Ascending aorta (tissue), 2 donors: ENCODE data around the gene TNXB. TPM values are rescaled to one million over a fixed set of nuclear protein-coding genes. Genes with fewer than 3 reads are reported as not detected.
"Not testable (repeated sequence)": the region's sequence is repeated elsewhere in the genome, so short reads cannot be mapped to it uniquely, and the experiment has no call there.

ENCODE experiments used
- DNase-seq, 2 donors: peaks; one replicate each; pipeline ENCODE4 v3.0.0-alpha.2; 2019; ENCODE audit warnings: low spot score in 2 of 2
- H3K27ac ChIP-seq, 2 donors: fragments of 200-600 bp; sonication (generic); one replicate each; pipeline ENCODE4 v1.5.1; 2016 to 2017; ENCODE audit warnings: mild to moderate bottlenecking in 1 of 2
- H3K27me3 ChIP-seq: fragments of 200-600 bp; sonication (generic); one replicate; pipeline ENCODE4 v1.5.1; 2017
- H3K36me3 ChIP-seq, 2 donors: fragments of 200-600 bp; sonication (generic); one replicate each; pipeline ENCODE4 v1.5.1; 2016
- H3K4me1 ChIP-seq, 2 donors: fragments of 200-600 bp; sonication (generic); one replicate each; pipeline ENCODE4 v1.5.1; 2016 to 2017; ENCODE audit warnings: mild to moderate bottlenecking in 1 of 2
- H3K4me3 ChIP-seq, 2 donors: fragments of 200-600 bp; sonication (generic); one replicate each; pipeline ENCODE4 v1.5.1; 2016 to 2017; ENCODE audit warnings: mild to moderate bottlenecking in 1 of 2
- H3K9me3 ChIP-seq, 2 donors: fragments of 200-600 bp; sonication (generic); one replicate each; pipeline ENCODE4 v1.5.1; 2016
- intact Hi-C: fragments of 100-400 bp; cut with DNase I; formaldehyde crosslinking; loops from one replicate; pipeline ENCODE4 v1.15.1; 2023
- total RNA-seq: library from RNA; depleted of rRNA; stranded (reverse); fragments of >200 nt; gene quantifications from one replicate; pipeline ENCODE4 v1.1.0, GENCODE V29; 2016

The TNXB gene
- total RNA-seq, 1 donor from 2014 or later, result 493 TPM

DNA sequence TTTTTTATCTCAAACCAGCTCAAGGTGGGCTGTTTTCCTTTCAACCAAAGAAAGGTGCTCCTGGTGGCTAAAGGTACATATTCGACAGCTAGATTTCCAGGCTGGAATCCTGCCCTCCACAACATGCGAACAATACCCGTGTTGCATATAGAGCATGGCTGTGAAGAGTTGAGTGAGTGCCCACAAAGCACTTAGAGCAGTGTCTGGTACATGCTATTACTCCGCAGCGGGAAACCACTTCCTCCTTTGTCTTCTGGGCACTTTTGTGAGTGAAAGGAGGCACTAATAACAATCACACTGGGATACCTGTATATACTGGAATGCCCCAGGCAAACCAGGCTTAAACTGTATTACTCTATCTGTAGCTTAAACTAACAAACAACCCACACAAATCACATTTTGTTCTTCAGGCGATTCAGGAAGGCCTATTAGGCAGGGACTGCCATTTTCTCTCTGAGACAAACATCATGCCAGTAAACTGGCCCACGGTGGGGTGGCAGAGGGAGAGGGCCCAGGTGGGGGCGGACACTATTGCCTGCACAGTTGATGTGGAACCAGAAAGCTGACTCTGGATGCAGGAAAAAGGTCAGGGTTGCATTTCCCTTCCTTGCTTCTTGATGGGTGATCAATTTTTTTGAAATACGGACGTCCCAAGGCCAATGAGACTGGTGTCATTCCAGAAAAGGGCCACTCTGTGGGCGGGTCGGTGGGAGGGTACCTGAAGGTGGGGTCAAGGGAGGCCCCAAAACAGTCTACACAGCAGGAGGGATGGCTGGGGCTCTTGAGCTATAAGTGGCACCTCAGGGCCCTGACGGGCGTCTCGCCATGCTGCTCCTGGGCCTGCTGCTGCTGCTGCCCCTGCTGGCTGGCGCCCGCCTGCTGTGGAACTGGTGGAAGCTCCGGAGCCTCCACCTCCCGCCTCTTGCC is 71.3 kb downstream of the TNXB start, which contains the start of gene CYP21A2:
CYP21A2 (plus strand) TSS at position 818 of the 927 bp plus-strand sequence; CDS start at position 826, 8 bp downstream.
- H3K4me3 ChIP-seq, H3K9me3 ChIP-seq, H3K27me3 ChIP-seq, H3K27ac ChIP-seq, H3K36me3 ChIP-seq, H3K4me1 ChIP-seq, DNase-seq, intact Hi-C loops: not testable (repeated sequence)

DNA sequence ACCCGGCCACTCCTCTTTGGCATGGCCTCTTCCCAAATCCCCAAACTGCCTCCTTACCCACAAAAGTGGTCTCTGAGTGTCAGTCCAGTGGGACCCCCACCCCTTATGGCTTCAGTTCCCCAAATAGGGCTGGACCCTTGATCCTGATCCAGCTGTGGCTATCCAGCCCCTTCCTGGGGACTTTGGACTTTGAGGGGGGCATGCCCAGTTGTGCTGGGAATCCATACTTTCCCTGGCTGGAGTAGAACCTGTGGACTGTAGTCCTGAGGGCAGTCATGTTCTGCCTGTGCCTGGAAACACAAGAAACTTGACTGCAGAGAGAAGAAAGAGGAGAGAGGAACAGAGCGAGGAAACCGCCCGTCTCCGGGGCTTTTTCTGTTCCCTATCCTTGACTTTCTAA is 72.0 kb downstream of the TNXB start:
- H3K4me3 ChIP-seq, intact Hi-C loops, H3K9me3 ChIP-seq, H3K27me3 ChIP-seq, H3K27ac ChIP-seq, DNase-seq, H3K36me3 ChIP-seq, H3K4me1 ChIP-seq: not testable (repeated sequence)

DNA sequence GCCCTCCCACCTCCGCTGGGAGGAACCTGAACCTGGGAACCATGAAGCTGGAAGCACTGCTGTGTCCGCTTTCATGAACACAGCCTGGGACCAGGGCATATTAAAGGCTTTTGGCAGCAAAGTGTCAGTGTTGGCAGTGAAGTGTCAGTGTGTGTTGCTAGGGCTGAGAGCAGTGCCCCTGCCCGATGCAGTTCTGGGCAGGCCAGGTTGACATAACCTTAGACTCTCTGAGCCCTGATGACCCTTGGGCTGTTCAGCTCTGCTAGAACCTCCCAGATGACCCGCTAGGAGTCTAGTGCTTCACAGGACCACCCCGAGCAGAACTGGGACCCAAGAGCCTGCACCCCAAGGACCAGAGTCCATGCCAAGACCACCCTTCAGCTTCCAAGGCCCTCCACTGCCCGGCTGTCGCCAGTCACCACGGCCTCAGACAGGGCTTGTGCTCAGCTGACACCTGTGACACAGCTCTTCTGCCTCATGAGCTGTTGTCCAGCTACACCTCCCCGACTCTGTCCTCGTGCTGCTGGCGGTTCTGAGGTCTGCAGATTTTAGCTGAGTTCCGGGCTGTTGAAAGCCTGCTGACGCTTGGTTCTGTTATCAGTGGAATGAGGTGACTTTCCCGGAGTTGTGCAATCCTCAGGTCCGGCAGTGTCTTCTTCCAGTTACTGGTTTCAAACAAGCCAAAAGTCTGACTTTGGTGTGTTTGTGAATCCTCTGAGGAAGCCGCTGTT is 73.7 kb downstream of the TNXB start:
- H3K4me1 ChIP-seq, H3K27ac ChIP-seq, H3K9me3 ChIP-seq, H3K27me3 ChIP-seq, H3K36me3 ChIP-seq, intact Hi-C loops, H3K4me3 ChIP-seq, DNase-seq: not testable (repeated sequence)

DNA sequence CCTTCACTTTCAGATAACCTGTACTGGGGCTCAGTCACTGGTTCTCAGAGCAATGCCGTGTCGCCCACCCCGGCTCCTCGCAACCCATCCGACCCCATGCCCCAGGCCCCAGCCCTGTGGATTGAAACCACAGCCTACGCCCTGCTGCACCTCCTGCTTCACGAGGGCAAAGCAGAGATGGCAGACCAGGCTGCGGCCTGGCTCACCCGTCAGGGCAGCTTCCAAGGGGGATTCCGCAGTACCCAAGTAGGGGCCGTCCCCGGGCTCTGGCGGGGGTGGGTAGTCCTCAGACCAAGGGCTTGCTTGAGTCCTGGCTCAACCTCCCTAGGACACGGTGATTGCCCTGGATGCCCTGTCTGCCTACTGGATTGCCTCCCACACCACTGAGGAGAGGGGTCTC is 79.6 kb downstream of the TNXB start:
- H3K9me3 ChIP-seq, H3K27ac ChIP-seq, intact Hi-C loops, H3K4me3 ChIP-seq, H3K36me3 ChIP-seq, H3K4me1 ChIP-seq, H3K27me3 ChIP-seq: not testable (repeated sequence)
- peak in 1 of 2 donors; percentile 27 for DNase-seq

DNA sequence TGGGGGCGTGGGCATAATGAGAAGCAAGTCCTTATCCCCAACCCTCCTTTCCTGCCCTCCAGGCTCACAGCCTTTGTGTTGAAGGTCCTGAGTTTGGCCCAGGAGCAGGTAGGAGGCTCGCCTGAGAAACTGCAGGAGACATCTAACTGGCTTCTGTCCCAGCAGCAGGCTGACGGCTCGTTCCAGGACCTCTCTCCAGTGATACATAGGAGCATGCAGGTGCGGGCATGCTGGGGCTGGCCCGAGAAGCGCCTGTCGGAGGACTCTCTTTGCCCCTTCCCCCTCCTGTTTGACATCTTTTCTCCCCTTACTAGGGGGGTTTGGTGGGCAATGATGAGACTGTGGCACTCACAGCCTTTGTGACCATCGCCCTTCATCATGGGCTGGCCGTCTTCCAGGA is 80.5 kb downstream of the TNXB start:
- H3K36me3 ChIP-seq, H3K4me1 ChIP-seq, H3K27me3 ChIP-seq, H3K27ac ChIP-seq, H3K4me3 ChIP-seq, H3K9me3 ChIP-seq, intact Hi-C loops: not testable (repeated sequence)
- peak in 1 of 2 donors; percentile 13 for DNase-seq

DNA sequence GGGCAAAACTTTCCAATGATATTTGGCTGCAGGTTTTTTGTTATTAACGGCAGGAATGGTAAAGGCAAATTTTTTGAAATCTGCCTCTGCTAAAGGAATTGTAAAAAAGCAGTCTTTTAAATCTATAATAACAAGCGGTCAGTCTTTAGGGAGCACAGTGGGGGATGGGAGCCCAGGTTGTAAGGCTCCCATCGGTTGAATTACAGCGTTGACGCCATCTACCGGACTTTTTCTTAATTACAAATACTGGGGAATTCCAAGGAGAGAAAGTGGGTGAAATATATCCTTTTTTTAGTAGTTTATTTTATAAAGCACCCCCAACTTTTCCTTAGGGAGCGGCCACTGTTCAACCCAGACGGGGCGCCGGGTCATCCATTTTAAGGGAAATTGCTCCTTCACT is 87.0 kb downstream of the TNXB start:
- H3K36me3 ChIP-seq, intact Hi-C loops, H3K4me1 ChIP-seq: not testable (repeated sequence)

DNA sequence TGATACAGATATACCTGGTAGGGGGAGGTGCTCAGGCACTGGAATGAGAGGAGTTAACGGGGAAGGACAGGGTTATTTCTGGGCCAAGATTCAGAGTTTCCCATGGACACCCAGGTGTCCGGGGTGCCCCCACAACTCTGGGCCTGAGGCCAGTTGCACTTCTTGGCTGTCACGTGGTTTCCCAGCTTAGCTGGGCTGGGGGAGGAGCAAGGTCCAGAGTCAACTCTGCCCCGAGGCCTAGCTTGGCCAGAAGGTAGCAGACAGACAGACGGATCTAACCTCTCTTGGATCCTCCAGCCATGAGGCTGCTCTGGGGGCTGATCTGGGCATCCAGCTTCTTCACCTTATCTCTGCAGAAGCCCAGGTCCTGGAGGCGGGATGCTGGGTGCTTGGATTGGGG is 94.6 kb downstream of the TNXB start, which contains the start of gene C4B:
C4B (plus strand) TSS at position 249 of the 400 bp plus-strand sequence; CDS start at position 300, 51 bp downstream.
- H3K27me3 ChIP-seq, H3K9me3 ChIP-seq, H3K36me3 ChIP-seq, H3K4me1 ChIP-seq, H3K27ac ChIP-seq, H3K4me3 ChIP-seq, intact Hi-C loops, DNase-seq: not testable (repeated sequence)

More for the DNA sequence above, 87.0 kb downstream of the TNXB start:
- not testable (repeated sequence) for H3K27ac ChIP-seq, H3K9me3 ChIP-seq, H3K4me3 ChIP-seq, H3K27me3 ChIP-seq, DNase-seq

DNA sequence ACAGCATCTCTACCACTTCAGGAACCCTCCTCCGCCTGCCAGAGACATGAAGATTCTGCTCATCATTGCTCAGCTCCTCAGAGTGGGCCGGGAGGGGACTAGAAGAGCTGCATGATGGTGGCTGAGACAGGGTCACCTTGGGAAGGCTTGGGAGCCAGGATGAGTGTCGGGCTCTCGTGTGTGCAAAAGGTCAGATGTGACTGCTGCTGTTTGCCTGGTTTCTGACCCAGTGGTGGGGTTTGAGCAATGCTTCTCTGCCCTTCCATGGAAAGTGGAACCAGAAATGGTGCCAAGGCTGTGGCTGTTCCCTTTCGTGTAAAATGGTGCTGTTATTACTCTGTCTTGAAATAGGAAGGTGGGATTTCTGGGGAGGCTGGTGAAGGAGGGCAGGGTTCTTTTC is 95.4 kb downstream of the TNXB start:
- H3K36me3 ChIP-seq, H3K27me3 ChIP-seq, intact Hi-C loops, DNase-seq, H3K4me3 ChIP-seq, H3K4me1 ChIP-seq, H3K27ac ChIP-seq, H3K9me3 ChIP-seq: not testable (repeated sequence)

DNA sequence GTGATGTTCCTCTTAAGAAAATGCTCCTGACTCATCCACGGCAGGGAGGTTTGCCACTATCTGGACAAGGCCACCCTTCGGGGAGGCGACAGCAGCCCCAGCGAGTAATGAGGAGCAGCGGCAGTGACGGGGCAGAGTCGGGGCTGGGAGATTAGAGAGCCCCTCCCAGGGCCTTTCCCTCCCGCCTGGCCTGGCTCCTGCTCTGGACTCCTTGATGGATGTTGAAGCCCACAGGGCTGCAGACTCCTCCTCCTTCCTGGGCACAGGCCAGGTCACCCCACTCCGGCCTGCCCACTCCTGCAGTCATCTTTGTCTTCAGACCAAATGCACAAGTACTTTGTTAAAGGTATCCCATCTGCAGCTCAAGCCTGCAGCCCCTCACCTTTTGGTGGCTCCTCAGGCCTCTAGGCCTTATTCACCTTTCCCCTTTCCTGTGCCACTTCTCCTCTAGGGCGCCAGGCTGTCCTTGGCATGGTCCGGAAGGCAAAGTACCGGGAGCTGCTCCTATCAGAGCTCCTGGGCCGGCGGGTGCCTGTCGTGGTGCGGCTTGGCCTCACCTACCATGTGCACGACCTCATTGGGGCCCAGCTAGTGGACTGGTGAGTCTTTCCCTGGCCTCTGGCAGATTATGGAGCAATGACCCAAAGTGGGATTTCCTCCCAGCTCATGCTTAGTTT is 96.1 kb downstream of the TNXB start:
- H3K36me3 ChIP-seq, H3K9me3 ChIP-seq, H3K4me3 ChIP-seq, intact Hi-C loops, H3K27ac ChIP-seq, H3K27me3 ChIP-seq, H3K4me1 ChIP-seq: not testable (repeated sequence)
- peak in 1 of 2 donors; percentile 57 for DNase-seq

DNA sequence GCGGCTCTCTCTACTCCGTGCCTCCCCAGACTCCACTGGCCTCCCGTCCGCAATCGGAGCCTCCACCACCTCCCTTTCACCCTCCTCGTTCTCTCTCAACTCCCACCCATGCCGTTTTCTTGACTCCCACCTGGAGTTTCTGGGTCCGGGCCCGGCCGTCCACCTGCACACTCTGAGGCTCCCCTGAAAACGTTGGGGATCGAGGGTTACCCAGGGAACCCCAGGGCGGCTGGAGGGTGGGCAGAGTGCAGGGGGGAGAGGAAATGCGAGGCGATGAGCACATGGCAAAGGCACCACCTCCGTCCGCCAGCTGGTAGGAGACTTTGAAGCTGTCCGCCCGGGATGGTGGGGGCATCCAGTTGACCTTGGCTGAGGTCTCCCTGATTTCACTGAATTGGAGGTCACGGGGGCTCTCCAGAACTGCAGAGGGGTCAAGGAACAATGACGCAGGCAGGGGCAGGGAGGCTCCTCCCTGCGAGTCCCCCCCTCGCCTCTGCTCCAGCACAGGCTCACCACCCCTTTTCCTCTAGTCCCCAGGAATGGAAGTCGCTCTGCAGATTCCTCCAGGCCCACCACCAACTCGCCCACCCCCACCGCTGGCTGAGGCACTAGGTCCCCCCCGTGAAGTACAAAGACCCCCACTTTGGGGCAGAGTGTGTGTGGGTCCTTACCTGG is 98.1 kb downstream of the TNXB start:
- intact Hi-C loops, H3K36me3 ChIP-seq, H3K9me3 ChIP-seq, H3K4me1 ChIP-seq, H3K27ac ChIP-seq, H3K27me3 ChIP-seq, H3K4me3 ChIP-seq: not testable (repeated sequence)
- DNase-seq, result peak in 1 of 2 donors; percentile 34

DNA sequence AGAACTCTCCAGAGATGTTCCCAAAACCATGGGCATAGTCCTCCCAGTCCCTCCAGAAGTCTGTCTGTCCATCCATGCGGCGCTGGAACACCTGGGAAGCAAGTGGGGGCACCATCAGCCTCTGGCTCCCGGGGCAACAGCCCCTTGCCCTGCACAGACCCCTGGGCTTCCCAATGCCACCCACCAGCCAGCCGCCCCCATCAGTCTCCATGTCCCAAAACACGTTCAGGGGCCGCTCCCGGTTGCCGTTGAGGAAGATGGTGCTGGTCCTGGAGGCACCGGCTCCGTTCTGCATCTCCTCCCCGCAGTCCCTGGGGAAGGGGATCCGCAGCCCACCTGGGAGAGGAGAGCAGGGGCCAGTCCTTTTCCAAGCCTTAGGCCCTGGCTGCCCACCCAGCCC is 99.6 kb downstream of the TNXB start:
- H3K4me3 ChIP-seq, intact Hi-C loops, H3K27me3 ChIP-seq, H3K27ac ChIP-seq, H3K36me3 ChIP-seq, H3K4me1 ChIP-seq, DNase-seq, H3K9me3 ChIP-seq: not testable (repeated sequence)

DNA sequence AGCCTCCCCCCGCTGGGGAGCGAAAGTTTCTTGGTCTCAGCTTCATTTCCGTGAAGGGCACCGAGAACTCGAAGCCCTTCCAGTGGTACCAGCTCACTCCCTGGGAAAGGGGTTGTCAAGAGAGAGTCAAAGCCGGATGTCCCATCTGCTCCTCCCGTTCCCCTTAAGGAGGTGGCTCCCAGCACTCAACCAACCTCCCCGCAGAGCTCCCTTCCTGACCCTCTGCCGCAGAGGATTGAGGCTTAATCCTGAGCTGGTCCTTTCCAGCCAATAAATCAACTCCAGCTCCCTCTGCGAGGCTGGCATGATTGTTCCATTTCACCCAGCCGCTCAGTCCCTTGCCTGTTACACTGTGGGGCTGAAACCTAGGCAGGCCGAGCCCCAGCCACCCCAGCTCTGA is 100.5 kb downstream of the TNXB start:
- H3K27ac ChIP-seq, intact Hi-C loops, H3K4me3 ChIP-seq, H3K4me1 ChIP-seq, H3K9me3 ChIP-seq, H3K27me3 ChIP-seq, H3K36me3 ChIP-seq, DNase-seq: not testable (repeated sequence)

DNA sequence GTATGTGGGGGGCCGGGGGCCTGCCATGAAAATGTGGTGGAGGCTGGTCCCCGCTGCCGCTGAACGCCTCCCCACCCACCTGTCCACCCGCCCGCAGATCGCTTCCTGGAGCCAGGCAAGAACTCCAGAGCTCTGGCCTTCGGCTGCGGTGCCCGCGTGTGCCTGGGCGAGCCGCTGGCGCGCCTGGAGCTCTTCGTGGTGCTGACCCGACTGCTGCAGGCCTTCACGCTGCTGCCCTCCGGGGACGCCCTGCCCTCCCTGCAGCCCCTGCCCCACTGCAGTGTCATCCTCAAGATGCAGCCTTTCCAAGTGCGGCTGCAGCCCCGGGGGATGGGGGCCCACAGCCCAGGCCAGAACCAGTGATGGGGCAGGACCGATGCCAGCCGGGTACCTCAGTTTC is 101.1 kb downstream of the TNXB start:
- H3K9me3 ChIP-seq, H3K4me3 ChIP-seq, H3K27ac ChIP-seq, DNase-seq, H3K36me3 ChIP-seq, H3K27me3 ChIP-seq, H3K4me1 ChIP-seq, intact Hi-C loops: not testable (repeated sequence)
